H9 (cell line): ENCODE data around the gene PGLYRP2. TPM values are rescaled to one million over a fixed set of nuclear protein-coding genes. Genes with fewer than 3 reads are reported as not detected.

Experiments
- DNase-seq: peaks from one replicate; pipeline ENCODE4 v3.0.0-alpha.2; 2017
- H2AFZ ChIP-seq: one replicate; pipeline ENCODE4 v1.6.1; 2013; ENCODE audit warnings: mild to moderate bottlenecking, low read length, control low read depth, moderate library complexity
- H2AK5ac ChIP-seq: 2 replicates; pipeline ENCODE4 v1.6.1; 2013; ENCODE audit warnings: low read length, control low read depth, mixed read lengths; ENCODE audit not compliant: insufficient read length
- H2BK120ac ChIP-seq: one replicate; pipeline ENCODE4 v1.6.1; 2013; ENCODE audit warnings: low read depth, mild to moderate bottlenecking, low read length, control low read depth, inconsistent platforms; ENCODE audit not compliant: poor library complexity, severe bottlenecking
- H2BK12ac ChIP-seq: 2 replicates; pipeline ENCODE4 v1.6.1; 2013; ENCODE audit warnings: low read length, control low read depth, mixed read lengths, low read depth; ENCODE audit not compliant: insufficient read length
- H2BK15ac ChIP-seq: 2 replicates; pipeline ENCODE4 v1.6.1; 2013; ENCODE audit warnings: low read depth, low read length, control low read depth
- H2BK20ac ChIP-seq: one replicate; pipeline ENCODE4 v1.6.1; 2013; ENCODE audit warnings: low read depth, mild to moderate bottlenecking, low read length, control low read depth, inconsistent platforms; ENCODE audit not compliant: poor library complexity, severe bottlenecking
- H2BK5ac ChIP-seq: 2 replicates; pipeline ENCODE4 v1.6.1; 2013; ENCODE audit warnings: low read length, control low read depth, mixed read lengths; ENCODE audit not compliant: insufficient read length
- H3K14ac ChIP-seq: 2 replicates; pipeline ENCODE4 v1.6.1; 2013; ENCODE audit warnings: low read length, control low read depth; ENCODE audit not compliant: insufficient read depth
- H3K18ac ChIP-seq: 2 replicates; pipeline ENCODE4 v1.6.1; 2013; ENCODE audit warnings: low read depth, mild to moderate bottlenecking, mixed read lengths, low read length, control low read depth; ENCODE audit not compliant: insufficient read length
- H3K23ac ChIP-seq: 2 replicates; pipeline ENCODE4 v1.6.1; 2013; ENCODE audit warnings: low read length, control low read depth, mixed read lengths, low read depth; ENCODE audit not compliant: insufficient read length
- H3K23me2 ChIP-seq: 2 replicates; pipeline ENCODE4 v1.6.1; 2013; ENCODE audit warnings: low read depth, mild to moderate bottlenecking, mixed read lengths, low read length, control low read depth; ENCODE audit not compliant: insufficient read length, poor library complexity, severe bottlenecking
- H3K27ac ChIP-seq: 2 replicates; pipeline ENCODE4 v1.5.1; 2013; ENCODE audit warnings: low read length, control low read depth, mixed read lengths, low read depth; ENCODE audit not compliant: insufficient read length
- H3K27me3 ChIP-seq: 2 replicates; pipeline ENCODE4 v1.6.1; 2013; ENCODE audit warnings: low read length, control low read depth, inconsistent platforms; ENCODE audit not compliant: insufficient read depth
- H3K4ac ChIP-seq: 2 replicates; pipeline ENCODE4 v1.6.1; 2013; ENCODE audit warnings: low read depth, mild to moderate bottlenecking, control low read depth, inconsistent platforms, low read length, moderate library complexity
- H3K4me1 ChIP-seq: 2 replicates; pipeline ENCODE4 v1.6.1; 2013; ENCODE audit warnings: low read length, control low read depth, inconsistent platforms; ENCODE audit not compliant: insufficient read depth
- H3K4me2 ChIP-seq: 2 replicates; pipeline ENCODE4 v1.6.1; 2013; ENCODE audit warnings: low read length, control low read depth, mixed read lengths; ENCODE audit not compliant: insufficient read length, insufficient read depth
- H3K56ac ChIP-seq: 2 replicates; pipeline ENCODE4 v1.6.1; 2013; ENCODE audit warnings: low read depth, mild to moderate bottlenecking, mixed read lengths, low read length, control low read depth; ENCODE audit not compliant: insufficient read length
- H3K79me1 ChIP-seq: 2 replicates; pipeline ENCODE4 v1.6.1; 2013; ENCODE audit warnings: low read depth, mild to moderate bottlenecking, moderate library complexity, low read length, control low read depth, inconsistent platforms; ENCODE audit not compliant: insufficient read depth, poor library complexity, severe bottlenecking
- H3K79me2 ChIP-seq: 2 replicates; pipeline ENCODE4 v1.6.1; 2013; ENCODE audit warnings: low read length, control low read depth, inconsistent platforms; ENCODE audit not compliant: insufficient read depth
- H3K9ac ChIP-seq: 2 replicates; pipeline ENCODE4 v1.6.1; 2013; ENCODE audit warnings: low read length, control low read depth, mixed read lengths; ENCODE audit not compliant: insufficient read length; ENCODE audit errors: extremely low read depth
- H3K9me3 ChIP-seq: one replicate; pipeline ENCODE4 v1.6.1; 2013; ENCODE audit warnings: low read depth, low read length, inconsistent platforms; ENCODE audit not compliant: control insufficient read depth
- H3T11ph ChIP-seq: one replicate; pipeline ENCODE4 v1.6.1; 2013; ENCODE audit warnings: mild to moderate bottlenecking, low read length, control low read depth, inconsistent platforms
- H4K20me1 ChIP-seq: one replicate; pipeline ENCODE4 v1.6.1; 2013; ENCODE audit not compliant: control insufficient read depth, insufficient read length, insufficient read depth
- H4K5ac ChIP-seq: 2 replicates; pipeline ENCODE4 v1.6.1; 2013; ENCODE audit warnings: low read depth, mild to moderate bottlenecking, mixed read lengths, low read length, control low read depth; ENCODE audit not compliant: insufficient read length
- H4K8ac ChIP-seq: replicated peaks from 2 replicates; pipeline ENCODE4 v1.6.1; 2013; ENCODE audit warnings: low read length, control low read depth, mixed read lengths, low read depth; ENCODE audit not compliant: insufficient read length
- H4K91ac ChIP-seq: 2 replicates; pipeline ENCODE4 v1.6.1; 2013; ENCODE audit warnings: low read depth, mild to moderate bottlenecking, moderate library complexity, mixed read lengths, low read length, control low read depth; ENCODE audit not compliant: insufficient read length
- H3K27ac Mint-ChIP-seq, 3 experiments: 2 replicates in 2 of 3; 3 replicates in 1 of 3; pipeline ENCODE4 v1.8.0; 2020 to 2021; ENCODE audit warnings: mixed read lengths in 3 of 3, mild to moderate bottlenecking in 1 of 3, moderate library complexity in 1 of 3
- H3K27me3 Mint-ChIP-seq: 2 replicates; pipeline ENCODE4 v1.8.0; 2021; ENCODE audit warnings: low read depth, mild to moderate bottlenecking, moderate library complexity, mixed read lengths
- H3K36me3 Mint-ChIP-seq, 3 experiments: 2 replicates in 2 of 3; 3 replicates in 1 of 3; pipeline ENCODE4 v1.8.0; 2020 to 2021; ENCODE audit warnings: low read depth in 3 of 3, mixed read lengths in 3 of 3; ENCODE audit not compliant: insufficient read depth in 1 of 3
- H3K4me1 Mint-ChIP-seq, 2 experiments: 2 replicates each; pipeline ENCODE4 v1.8.0; 2020; ENCODE audit warnings: mixed read lengths in 2 of 2
- H3K4me3 Mint-ChIP-seq, 2 experiments: 2 replicates in 1 of 2; 3 replicates in 1 of 2; pipeline ENCODE4 v1.8.0; 2020 to 2021; ENCODE audit warnings: mild to moderate bottlenecking in 2 of 2, mixed read lengths in 2 of 2, moderate library complexity in 1 of 2
- H3K9me3 Mint-ChIP-seq, 2 experiments: 2 replicates in 1 of 2; 3 replicates in 1 of 2; pipeline ENCODE4 v1.8.0; 2020; ENCODE audit warnings: mild to moderate bottlenecking in 2 of 2, mixed read lengths in 2 of 2, moderate library complexity in 1 of 2
- WGBS: extraction: QIAGEN DNeasy Blood & Tissue Kit; methylation state at CpG from one replicate; pipeline ENCODE4 v1.1.7; 2013; ENCODE audit warnings: missing lambda C conversion rate, low lambda C conversion rate, mixed read lengths; ENCODE audit not compliant: insufficient read length; ENCODE audit errors: extremely low coverage; 5-methylcytosine and 5-hydroxymethylcytosine counted together
- total RNA-seq: library from RNA; stranded (reverse); gene quantifications from 2 replicates; pipeline ENCODE4 v1.2.1, GENCODE V29; 2021
- TF ChIP-seq, protein P1 (sequence below): fragments of 200-600 bp; sonication (generic); conservative IDR thresholded peaks from 3 replicates; pipeline ENCODE4 v1.8.0; 2021; ENCODE audit warnings: antibody characterized with exemption, mild to moderate bottlenecking

Gene PGLYRP2
- total RNA-seq, 1 experiment from 2014 or later, result not detected

DNA sequence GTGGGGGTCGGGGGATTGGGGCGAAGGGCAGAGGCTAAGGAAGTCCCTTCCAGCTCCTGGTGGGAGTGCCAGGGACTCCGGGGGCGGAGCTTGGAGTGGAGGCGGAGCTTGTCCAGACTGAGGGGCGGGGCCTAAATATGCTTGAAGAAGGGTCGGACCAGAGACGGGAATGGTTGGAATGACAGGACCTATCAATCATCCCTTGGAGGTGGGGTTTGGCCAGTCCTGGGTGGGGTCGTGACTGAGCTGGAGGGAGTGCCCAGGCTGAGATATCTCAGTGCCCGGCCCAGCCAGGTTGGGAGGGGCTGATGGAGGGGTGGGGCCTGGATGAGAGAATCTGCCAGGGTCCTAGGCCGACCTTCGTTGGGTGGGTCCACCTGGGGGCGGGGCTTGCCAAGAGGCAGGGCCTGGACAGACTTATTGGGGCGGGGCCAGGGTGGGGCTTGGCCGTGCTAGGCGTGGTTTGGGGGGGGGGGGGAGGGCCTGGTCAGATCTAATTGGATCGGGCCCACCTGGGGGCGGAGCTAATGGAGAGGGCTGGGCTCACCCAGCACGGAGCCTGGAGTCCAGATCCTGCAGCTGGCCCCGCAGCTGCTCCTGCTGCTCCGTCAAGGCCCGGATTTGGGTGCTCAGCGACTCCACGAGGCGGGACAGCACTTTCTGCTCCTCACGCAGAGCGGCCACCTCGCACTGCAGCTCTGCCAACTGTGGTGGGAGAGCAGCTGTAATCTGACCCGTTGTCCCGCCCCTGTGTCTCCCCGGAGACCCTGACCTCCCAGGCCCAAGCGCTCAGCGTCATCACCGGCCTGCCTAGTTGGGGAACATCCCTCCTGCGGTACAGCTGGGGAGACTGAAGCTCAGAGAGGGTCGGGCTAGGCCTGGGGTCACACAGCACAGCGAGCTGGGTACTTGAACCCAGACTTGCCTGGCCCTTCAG, 26.9 kb downstream of the PGLYRP2 start:
- Histone ChIP-seq H3K4me2 (peak overlapping the region; percentile 82), H2BK12ac (no peak overlapping the region), H3K27me3 (peaks cover 2% of the 10 kb centered on the region; the same call in 1 of the 2 replicates), H3K4ac (no peak overlapping the region), H4K91ac (no peak overlapping the region), H2BK120ac (no peak overlapping the region), H3K9me3 (no peaks in the 10 kb centered on the region), H4K20me1 (no peaks in the 10 kb centered on the region), H3K23ac (no peak overlapping the region), H3K18ac (peak overlapping the region; percentile 70), H4K8ac (no peak overlapping the region), H4K5ac (no peak overlapping the region), H3K79me2 (no peaks in the 10 kb centered on the region), H3K4me1 (no peaks in the 10 kb centered on the region; the same call in 1 of the 2 replicates), H2BK20ac (no peak overlapping the region), H2BK5ac (no peak overlapping the region), H3K56ac (no peak overlapping the region), H2BK15ac (peak overlapping the region; percentile 1; the same call in 1 of the 2 replicates), H2AK5ac (no peak overlapping the region), H3K9ac (no peak overlapping the region), H2AFZ (no peak overlapping the region), H3K14ac (no peak overlapping the region; the same call in 1 of the 2 replicates), H3T11ph (no peak overlapping the region), H3K79me1 (no peaks in the 10 kb centered on the region), H3K27ac (no peak overlapping the region), H3K23me2 (peaks cover 28% of the 10 kb centered on the region)
- Mint-ChIP-seq H3K36me3 (no peaks in the 10 kb centered on the region), H3K4me3 (peak overlapping the region; percentile 52 to 82), H3K27ac (0 out of 7 replicates have a peak overlapping the region, but pooled peaks of 2 of the 3 experiments have one; percentile 27 to 78), H3K9me3 (peaks cover 0 to 2% of the 10 kb centered on the region in 2 experiments; a peak in 3 of 5 replicates), H3K27me3 (peaks cover 50% of the 10 kb centered on the region), H3K4me1 (peaks cover 9 to 26% of the 10 kb centered on the region in 2 experiments)
- peak; percentile 99 for DNase-seq
- no CpG with 5 or more reads among the region's 37 CpGs for WGBS
- TF ChIP-seq, protein P1, sequence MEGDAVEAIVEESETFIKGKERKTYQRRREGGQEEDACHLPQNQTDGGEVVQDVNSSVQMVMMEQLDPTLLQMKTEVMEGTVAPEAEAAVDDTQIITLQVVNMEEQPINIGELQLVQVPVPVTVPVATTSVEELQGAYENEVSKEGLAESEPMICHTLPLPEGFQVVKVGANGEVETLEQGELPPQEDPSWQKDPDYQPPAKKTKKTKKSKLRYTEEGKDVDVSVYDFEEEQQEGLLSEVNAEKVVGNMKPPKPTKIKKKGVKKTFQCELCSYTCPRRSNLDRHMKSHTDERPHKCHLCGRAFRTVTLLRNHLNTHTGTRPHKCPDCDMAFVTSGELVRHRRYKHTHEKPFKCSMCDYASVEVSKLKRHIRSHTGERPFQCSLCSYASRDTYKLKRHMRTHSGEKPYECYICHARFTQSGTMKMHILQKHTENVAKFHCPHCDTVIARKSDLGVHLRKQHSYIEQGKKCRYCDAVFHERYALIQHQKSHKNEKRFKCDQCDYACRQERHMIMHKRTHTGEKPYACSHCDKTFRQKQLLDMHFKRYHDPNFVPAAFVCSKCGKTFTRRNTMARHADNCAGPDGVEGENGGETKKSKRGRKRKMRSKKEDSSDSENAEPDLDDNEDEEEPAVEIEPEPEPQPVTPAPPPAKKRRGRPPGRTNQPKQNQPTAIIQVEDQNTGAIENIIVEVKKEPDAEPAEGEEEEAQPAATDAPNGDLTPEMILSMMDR, result no peak
